HL-60/S4 treated with phorbol 12-myristate 13-acetate at 8.2 ng/mL for 4 days and 3 days (cell line): ENCODE measurements around the gene C16orf87.

ENCODE experiments used
- in situ Hi-C: fragments of 300-500 bp; cut with MboI; formaldehyde crosslinking; loops from 2 replicates; pipeline ENCODE4 v1.15.0; 2022; ENCODE audit warnings: low sequenced_read_pairs

The C16orf87 gene

DNA sequence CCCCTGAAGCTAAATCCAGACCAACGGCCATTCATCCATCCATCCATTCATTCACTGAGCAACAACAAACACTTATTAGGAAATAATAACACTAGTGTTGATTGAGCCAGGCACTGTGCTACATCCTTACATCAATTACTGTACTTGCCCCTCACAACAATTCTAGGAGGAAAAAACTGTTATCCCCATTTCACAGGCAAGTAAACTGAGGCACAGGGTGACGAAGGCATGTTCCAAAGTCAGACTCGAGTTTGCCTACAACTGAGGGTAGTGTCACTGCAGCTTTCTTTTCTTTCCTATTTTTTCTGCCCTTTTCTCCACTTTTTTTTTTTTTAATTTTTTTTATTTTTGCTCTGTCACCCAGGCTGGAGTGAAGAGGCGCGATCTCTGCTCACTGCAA is 71.7 kb downstream of the C16orf87 start:
- in situ Hi-C loops = no loop called here

- in situ Hi-C loops = no loop called here
Measured at GRCh38 chr16:46757339-46758050, 73.5 kb downstream of the C16orf87 start.

DNA sequence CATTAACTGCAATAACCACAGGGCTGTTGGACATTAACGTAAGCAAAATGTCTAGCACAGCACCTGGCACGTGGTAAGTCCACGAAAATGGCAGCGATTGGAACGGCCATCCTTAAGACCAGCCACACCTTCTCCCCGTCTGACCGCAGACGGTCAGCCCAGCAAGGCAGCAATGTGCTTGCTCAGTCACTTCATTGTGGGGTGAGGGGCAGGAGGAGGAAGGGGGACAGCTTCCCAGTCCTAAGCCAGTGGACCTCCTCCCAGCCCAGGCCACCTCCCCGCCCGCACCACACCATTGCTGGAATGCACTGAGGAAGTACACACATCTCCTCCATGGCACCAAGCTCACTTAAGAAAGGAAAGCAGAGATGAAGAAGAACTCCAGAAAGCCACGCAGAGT is 74.2 kb downstream of the C16orf87 start:
- in situ Hi-C loops = no loop called here

- in situ Hi-C loops = no loop called here
Measured at GRCh38 chr16:46753015-46753414, 78.0 kb downstream of the C16orf87 start.

DNA sequence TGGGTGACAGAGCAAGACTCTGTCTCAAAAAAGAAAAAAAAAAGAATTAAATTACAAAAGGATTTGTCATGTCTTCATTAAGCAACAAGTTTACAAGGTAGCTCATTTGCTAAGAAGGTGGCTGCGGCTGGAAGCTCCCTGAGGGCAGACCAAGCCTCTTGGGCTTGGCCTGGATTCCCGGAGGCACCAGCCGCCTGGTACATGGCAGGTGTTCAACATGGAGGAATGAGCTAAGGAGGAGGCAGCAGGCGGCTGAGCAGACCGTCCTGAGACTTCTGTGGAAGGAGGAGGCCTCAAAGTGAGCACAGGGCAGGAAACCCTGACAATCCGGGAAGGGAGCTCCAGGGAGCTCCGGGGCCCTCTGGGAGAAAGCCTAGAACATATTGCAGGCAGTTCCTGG is 79.6 kb downstream of the C16orf87 start:
- in situ Hi-C loops = no loop called here

GRCh38 chr16:46748775-46749705 is 81.9 kb downstream of the C16orf87 start:
- in situ Hi-C loops = no loop called here

GRCh38 chr16:46747777-46748651 is 83.0 kb downstream of the C16orf87 start, which contains the start of gene MYLK3:
TSS of gene MYLK3 (minus strand) at chr16:46748344. CDS start at chr16:46748193, 151 bp downstream.
- in situ Hi-C loops = no loop called here

GRCh38 chr16:46746821-46747776 is 83.9 kb downstream of the C16orf87 start:
- in situ Hi-C loops = no loop called here
